Activated B cell treated with CpG ODN at 0.5 μM for 24 hours (primary cell): Measurements from ENCODE around the gene SHF. TPM values are rescaled to one million over a fixed set of nuclear protein-coding genes. Genes with fewer than 3 reads are reported as not detected.

ENCODE experiments used
- ATAC-seq: fragments of 200-7000 bp; cut with Tn5 transposase; one replicate; pipeline ENCODE4 v1.10.0; 2021; ENCODE audit warnings: low read depth, mild to moderate bottlenecking, moderate library complexity
- CTCF ChIA-PET: fragments of 350-600 bp; sonication (Branson Sonifier 250); formaldehyde crosslinking; loops from one replicate; lab custom pipeline; 2021; ENCODE audit warnings: antibody characterized with exemption; lab: Charles Lee
- POLR2A ChIA-PET: fragments of 350-600 bp; sonication (Branson Sonifier 250); formaldehyde crosslinking; loops from one replicate; lab custom pipeline; 2021; ENCODE audit warnings: antibody characterized with exemption; lab: Charles Lee
- DNase-seq: peaks from one replicate; pipeline ENCODE4 v3.0.0; 2022
- H3K27ac Mint-ChIP-seq: one replicate; pipeline ENCODE4 v1.8.0; 2020; ENCODE audit warnings: mixed read lengths
- H3K27me3 Mint-ChIP-seq: one replicate; pipeline ENCODE4 v1.8.0; 2021; ENCODE audit warnings: mixed read lengths
- H3K36me3 Mint-ChIP-seq: one replicate; pipeline ENCODE4 v1.8.0; 2021; ENCODE audit warnings: low read depth, mixed read lengths
- H3K4me1 Mint-ChIP-seq: one replicate; pipeline ENCODE4 v1.8.0; 2021; ENCODE audit warnings: mixed read lengths
- H3K4me3 Mint-ChIP-seq: one replicate; pipeline ENCODE4 v1.8.0; 2020; ENCODE audit warnings: mild to moderate bottlenecking, mixed read lengths
- H3K9me3 Mint-ChIP-seq: one replicate; pipeline ENCODE4 v1.8.0; 2020; ENCODE audit warnings: mixed read lengths
- intact Hi-C: fragments of 100-400 bp; cut with micrococcal nuclease; formaldehyde crosslinking; loops from one replicate; pipeline ENCODE4 v1.15.1; 2024
- total RNA-seq: library from RNA; stranded (reverse); gene quantifications from 2 replicates; pipeline ENCODE4 v1.2.3, GENCODE V29; 2022
- TF ChIP-seq, protein P1 (sequence below): fragments of 200-600 bp; IDR thresholded peaks from one replicate; pipeline ENCODE4 v1.8.0; 2022; ENCODE audit warnings: antibody characterized with exemption, mild to moderate bottlenecking

SHF gene
- total RNA-seq, 1 donor from 2014 or later, result 8.5 TPM

DNA sequence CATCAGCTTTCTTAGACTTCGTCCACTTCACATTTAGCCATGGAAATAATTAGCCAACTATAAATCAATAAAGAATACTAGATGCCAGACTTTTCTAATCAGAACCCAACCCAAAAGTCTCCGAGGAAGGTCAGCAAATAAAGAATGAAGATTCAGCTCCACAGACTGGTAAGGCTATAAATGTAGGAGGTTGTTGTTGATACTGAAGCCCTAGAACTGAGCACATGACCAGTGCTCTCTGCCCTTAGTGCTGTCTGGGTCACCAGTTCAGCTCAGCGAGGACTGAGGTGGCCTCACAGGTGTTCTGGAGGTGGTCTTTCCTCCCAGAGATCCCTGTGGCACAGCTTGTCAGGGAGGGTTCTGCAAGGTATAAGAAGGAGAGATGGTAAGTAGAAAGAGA lies 43.4 kb upstream of the SHF start:
- ChIA-PET POLR2A (no interaction called here), CTCF (no interaction called here)
- peaks cover 24% of the 10 kb centered on the region for H3K27me3 Mint-ChIP-seq
- DNase-seq, result no peak
- H3K4me3 Mint-ChIP-seq, result no peak overlapping the region
- TF ChIP-seq, protein P1, sequence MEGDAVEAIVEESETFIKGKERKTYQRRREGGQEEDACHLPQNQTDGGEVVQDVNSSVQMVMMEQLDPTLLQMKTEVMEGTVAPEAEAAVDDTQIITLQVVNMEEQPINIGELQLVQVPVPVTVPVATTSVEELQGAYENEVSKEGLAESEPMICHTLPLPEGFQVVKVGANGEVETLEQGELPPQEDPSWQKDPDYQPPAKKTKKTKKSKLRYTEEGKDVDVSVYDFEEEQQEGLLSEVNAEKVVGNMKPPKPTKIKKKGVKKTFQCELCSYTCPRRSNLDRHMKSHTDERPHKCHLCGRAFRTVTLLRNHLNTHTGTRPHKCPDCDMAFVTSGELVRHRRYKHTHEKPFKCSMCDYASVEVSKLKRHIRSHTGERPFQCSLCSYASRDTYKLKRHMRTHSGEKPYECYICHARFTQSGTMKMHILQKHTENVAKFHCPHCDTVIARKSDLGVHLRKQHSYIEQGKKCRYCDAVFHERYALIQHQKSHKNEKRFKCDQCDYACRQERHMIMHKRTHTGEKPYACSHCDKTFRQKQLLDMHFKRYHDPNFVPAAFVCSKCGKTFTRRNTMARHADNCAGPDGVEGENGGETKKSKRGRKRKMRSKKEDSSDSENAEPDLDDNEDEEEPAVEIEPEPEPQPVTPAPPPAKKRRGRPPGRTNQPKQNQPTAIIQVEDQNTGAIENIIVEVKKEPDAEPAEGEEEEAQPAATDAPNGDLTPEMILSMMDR, result no peak
- no peak for ATAC-seq
- intact Hi-C loops, result no loop called here
- H3K4me1 Mint-ChIP-seq, result no peaks in the 10 kb centered on the region
- no peak overlapping the region for H3K27ac Mint-ChIP-seq
- H3K9me3 Mint-ChIP-seq, result peaks cover 19% of the 10 kb centered on the region
- peaks cover 1% of the 10 kb centered on the region for H3K36me3 Mint-ChIP-seq

- TF ChIP-seq, protein P1, result no peak
- no peak overlapping the region for H3K4me3 Mint-ChIP-seq
- H3K27me3 Mint-ChIP-seq, result peaks cover 26% of the 10 kb centered on the region
- peaks cover 1% of the 10 kb centered on the region for H3K36me3 Mint-ChIP-seq
- no peak overlapping the region for H3K27ac Mint-ChIP-seq
- CTCF ChIA-PET, result no interaction called here
- ATAC-seq (no peak), DNase-seq (no peak)
- intact Hi-C loops, result no loop called here
- POLR2A ChIA-PET, result no interaction called here
- no peaks in the 10 kb centered on the region for H3K4me1 Mint-ChIP-seq
- peaks cover 15% of the 10 kb centered on the region for H3K9me3 Mint-ChIP-seq
These were observed 42.6 kb upstream of the SHF start for GRCh38 chr15:45230245-45230965.

DNA sequence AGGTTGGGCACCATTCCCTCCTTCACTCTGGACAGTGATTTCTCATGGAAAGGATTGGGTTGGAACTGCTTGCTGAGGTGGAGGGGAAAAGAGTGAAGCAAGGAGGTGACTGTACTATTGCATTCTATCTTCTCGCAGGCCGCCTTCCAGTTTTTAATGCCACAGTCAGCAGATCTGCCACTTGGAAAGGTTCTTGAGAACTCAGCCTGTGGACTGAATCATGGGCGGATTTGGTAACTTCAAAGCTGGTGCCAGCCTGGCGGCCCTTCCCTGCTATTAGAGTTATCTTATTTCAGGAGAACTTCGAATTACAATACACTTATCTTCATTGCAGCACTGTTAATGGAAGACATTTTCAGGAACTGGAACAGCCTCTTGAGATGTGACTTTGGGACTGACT lies 41.2 kb upstream of the SHF start:
- no peak for ATAC-seq
- no peak overlapping the region for H3K4me3 Mint-ChIP-seq
- DNase-seq, result no peak
- POLR2A ChIA-PET, result no interaction called here
- TF ChIP-seq, protein P1, result no peak
- CTCF ChIA-PET, result no interaction called here
- H3K4me1 Mint-ChIP-seq, result no peaks in the 10 kb centered on the region
- H3K36me3 Mint-ChIP-seq, result peaks cover 1% of the 10 kb centered on the region
- no peak overlapping the region for H3K27ac Mint-ChIP-seq
- H3K9me3 Mint-ChIP-seq, result peaks cover 5% of the 10 kb centered on the region
- H3K27me3 Mint-ChIP-seq, result peaks cover 37% of the 10 kb centered on the region
- intact Hi-C loops, result no loop called here

DNA sequence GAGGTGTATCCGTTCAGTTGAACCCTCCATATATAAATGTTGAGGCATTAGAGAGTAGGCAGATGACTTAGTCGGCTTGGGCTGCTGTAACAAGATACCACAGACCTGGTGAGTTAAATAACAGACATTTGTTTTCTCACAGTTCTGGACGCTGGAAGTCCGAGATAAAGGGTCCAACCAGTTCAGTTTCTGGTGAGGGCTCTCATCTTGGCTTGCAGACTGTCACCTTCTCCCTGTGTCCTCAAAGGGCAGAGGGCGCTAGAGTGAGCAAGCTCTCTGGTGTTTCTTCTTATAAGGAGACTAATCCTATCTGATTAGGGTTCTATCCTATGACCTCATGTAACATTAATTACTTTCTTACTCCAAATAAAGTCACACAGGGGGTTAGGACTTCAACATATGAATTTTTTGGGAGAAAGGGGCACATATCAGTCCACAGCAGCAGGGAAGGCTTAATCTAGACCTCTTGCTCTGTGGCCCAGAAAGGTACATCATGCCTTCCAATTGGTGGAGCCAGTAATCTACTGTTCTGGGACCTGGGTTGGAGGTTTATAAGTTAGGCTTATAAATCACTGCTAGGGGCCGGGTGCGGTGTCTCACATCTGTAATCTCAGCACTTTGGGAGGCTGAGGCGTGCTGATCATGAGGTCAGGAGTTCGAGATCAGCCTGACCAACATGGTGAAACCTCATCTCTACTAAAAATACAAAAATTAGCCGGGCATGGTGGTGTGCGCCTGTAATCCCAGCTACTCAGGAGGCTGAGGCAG lies 37.9 kb upstream of the SHF start:
- ChIA-PET POLR2A (no interaction called here), CTCF (no interaction called here)
- intact Hi-C loops, result no loop called here
- TF ChIP-seq, protein P1, result no peak
- ATAC-seq (no peak), DNase-seq (no peak)
- Mint-ChIP-seq H3K27ac (no peak overlapping the region), H3K27me3 (peaks cover 51% of the 10 kb centered on the region), H3K9me3 (no peaks in the 10 kb centered on the region), H3K4me3 (no peak overlapping the region), H3K36me3 (no peaks in the 10 kb centered on the region), H3K4me1 (no peaks in the 10 kb centered on the region)

DNA sequence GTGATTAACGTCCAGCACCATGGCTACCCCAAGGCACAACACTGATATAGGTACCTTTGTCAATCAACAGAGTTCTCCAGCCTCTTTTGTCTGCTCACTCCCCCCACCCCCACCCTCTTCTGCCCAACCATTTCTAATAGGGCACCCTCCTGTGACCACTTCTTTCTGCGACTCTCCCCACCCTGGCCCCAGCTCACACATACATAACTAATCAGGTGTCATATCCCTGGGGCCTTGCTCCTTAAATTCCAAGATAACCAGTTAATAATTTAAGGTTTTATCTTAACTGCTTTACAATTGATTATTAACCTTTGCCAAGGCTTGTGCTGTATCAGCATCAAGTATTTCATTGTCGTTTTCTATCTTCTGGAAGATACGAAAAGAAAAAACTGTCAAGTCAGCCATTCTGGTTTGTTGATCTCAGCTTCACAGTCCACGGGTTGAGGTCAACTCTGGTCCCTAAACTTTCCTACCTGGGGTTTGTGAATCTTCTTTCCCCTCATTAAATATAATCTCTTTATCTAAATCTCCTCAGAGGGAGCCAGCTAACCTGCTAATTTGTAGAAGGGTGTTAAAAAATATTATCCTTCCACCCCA lies 37.0 kb upstream of the SHF start:
- TF ChIP-seq, protein P1, result no peak
- no peak for ATAC-seq
- Mint-ChIP-seq H3K4me1 (no peaks in the 10 kb centered on the region), H3K27ac (no peak overlapping the region), H3K36me3 (no peaks in the 10 kb centered on the region), H3K27me3 (peaks cover 57% of the 10 kb centered on the region), H3K4me3 (no peak overlapping the region), H3K9me3 (no peaks in the 10 kb centered on the region)
- POLR2A ChIA-PET, result no interaction called here
- no peak for DNase-seq
- CTCF ChIA-PET, result interaction anchor here (0.6 kb wide), 1 partner anchor 13 kb away, joined by 3 read pairs; no protein-coding TSS in a partner anchor
- intact Hi-C loops, result no loop called here
